Measurements from ENCODE around the gene PHAX. TPM values are rescaled to one million over a fixed set of nuclear protein-coding genes. Genes with fewer than 3 reads are reported as not detected.
"Not testable (repeated sequence)": the region's sequence is repeated elsewhere in the genome, so short reads cannot be mapped to it uniquely, and the experiment has no call there.

The PHAX gene
- total RNA-seq, 1 donor from 2014 or later, result 47.4 TPM

DNA sequence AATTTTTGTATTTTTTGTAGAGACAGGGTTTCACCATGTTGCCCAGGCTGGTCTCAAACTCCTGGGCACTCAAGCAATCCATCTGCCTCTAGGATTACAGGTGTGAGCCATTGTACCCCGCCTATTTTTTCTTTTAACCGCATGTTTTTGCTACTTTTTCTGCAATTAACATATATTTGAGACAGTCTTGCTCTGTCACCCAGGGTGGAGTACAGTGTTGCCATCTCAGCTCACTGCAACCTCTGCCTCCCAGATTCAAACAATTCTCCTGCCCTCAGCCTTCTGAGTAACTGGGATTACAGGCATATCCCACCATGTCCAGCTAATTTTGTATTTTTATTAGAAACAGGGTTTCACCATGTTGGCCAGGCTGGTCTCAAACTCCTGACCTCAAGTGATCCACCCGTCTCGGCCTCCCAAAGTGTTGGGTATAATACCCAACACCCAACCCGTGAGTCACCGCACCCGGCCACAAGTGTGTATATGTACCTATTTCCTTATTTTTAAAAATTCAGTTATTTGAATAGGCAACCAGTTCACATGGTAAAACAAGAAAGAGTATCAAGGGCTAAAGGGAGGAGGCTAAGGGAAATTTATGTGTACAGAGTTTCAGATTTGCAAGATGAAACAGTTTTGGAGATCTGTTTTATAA is 13.3 kb downstream of the PHAX start:
- Histone ChIP-seq H3K36me3 (ENCODE audit: control insufficient read depth, insufficient read depth, low read length) (peaks cover 1% of the 10 kb centered on the region), H3K4me3 (ENCODE audit: low read depth, low read length) (no peak overlapping the region), H3K27me3 (ENCODE audit: control insufficient read depth, insufficient read depth, low read length) (no peaks in the 10 kb centered on the region)
- no peak for DNase-seq (ENCODE audit: low read depth)
- TF ChIP-seq, protein P1, sequence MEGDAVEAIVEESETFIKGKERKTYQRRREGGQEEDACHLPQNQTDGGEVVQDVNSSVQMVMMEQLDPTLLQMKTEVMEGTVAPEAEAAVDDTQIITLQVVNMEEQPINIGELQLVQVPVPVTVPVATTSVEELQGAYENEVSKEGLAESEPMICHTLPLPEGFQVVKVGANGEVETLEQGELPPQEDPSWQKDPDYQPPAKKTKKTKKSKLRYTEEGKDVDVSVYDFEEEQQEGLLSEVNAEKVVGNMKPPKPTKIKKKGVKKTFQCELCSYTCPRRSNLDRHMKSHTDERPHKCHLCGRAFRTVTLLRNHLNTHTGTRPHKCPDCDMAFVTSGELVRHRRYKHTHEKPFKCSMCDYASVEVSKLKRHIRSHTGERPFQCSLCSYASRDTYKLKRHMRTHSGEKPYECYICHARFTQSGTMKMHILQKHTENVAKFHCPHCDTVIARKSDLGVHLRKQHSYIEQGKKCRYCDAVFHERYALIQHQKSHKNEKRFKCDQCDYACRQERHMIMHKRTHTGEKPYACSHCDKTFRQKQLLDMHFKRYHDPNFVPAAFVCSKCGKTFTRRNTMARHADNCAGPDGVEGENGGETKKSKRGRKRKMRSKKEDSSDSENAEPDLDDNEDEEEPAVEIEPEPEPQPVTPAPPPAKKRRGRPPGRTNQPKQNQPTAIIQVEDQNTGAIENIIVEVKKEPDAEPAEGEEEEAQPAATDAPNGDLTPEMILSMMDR (IDR thresholded peaks at IDR 0.05; ENCODE audit: insufficient read depth, low read length, poor library complexity, severe bottlenecking), result no peak

DNA sequence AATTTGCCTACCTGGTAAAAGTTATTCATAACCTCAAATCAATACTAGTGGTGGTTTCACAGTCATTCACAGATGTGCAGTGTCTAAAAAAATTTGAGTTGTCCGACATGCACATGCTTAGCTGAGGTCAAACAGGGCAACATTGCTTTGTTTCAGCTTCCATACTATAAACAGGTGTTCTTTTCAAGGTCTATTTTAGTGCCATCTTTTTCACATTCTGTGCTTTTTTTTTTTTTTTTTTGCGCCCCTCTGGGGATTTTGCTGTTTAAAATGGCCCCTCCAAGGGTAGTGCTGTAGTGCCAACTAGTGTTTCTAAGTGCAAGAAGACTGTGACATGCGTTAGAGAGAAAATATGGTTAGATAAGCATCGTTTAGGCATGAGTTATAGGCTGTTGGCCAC is 14.5 kb downstream of the PHAX start:
- peaks cover 1% of the 10 kb centered on the region for H3K36me3 ChIP-seq (ENCODE audit: control insufficient read depth, insufficient read depth, low read length)
- DNase-seq (ENCODE audit: low read depth), result no peak
- TF ChIP-seq, protein P1 (IDR thresholded peaks at IDR 0.05; ENCODE audit: insufficient read depth, low read length, poor library complexity, severe bottlenecking), result no peak
- no peaks in the 10 kb centered on the region for H3K27me3 ChIP-seq (ENCODE audit: control insufficient read depth, insufficient read depth, low read length)
- H3K4me3 ChIP-seq (ENCODE audit: low read depth, low read length), result no peak overlapping the region

DNA sequence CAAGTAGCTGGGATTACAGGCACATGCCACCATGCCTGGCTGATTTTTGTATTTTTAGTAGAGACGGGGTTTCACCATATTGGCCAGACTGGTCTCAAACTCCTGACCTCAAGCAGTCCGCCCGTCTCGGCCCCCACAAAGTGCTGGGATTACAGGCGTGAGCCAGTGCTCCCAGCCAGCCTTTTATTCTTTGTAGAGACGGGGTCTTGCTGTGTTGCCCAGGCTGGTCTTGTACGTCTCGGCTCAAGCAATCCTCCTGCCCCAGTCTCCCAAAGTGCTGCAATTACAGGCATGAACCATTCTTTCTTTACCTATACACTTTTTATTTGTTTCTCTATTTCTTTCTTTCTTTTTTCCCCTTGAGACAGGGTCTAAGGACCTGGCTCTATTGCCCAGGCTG is 16.9 kb downstream of the PHAX start:
- DNase-seq (ENCODE audit: low read depth); H3K4me3 ChIP-seq (ENCODE audit: low read depth, low read length); H3K27me3 ChIP-seq (ENCODE audit: control insufficient read depth, insufficient read depth, low read length); H3K36me3 ChIP-seq (ENCODE audit: control insufficient read depth, insufficient read depth, low read length): not testable (repeated sequence)

DNA sequence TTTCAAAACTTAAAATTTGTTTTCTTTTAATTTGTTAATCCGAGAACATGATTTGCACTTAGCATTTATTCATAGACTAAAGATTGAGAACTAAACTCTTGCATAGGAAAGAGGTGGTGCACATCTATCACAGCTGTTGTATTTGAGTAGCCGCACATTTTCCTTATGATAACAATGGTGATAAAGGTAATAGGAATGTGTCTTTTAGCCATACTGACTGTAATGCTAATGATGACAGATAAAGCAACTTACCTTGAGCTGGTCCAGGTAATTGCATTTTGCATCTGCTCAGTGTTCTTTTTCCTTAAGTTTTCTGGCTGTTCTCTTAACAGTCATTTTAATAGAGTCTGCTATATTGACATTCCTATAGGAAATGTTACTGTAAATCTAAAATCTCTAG is 19.0 kb downstream of the PHAX start:
- TF ChIP-seq, protein P1 (IDR thresholded peaks at IDR 0.05; ENCODE audit: insufficient read depth, low read length, poor library complexity, severe bottlenecking), result no peak
- no peak for DNase-seq (ENCODE audit: low read depth)

DNA sequence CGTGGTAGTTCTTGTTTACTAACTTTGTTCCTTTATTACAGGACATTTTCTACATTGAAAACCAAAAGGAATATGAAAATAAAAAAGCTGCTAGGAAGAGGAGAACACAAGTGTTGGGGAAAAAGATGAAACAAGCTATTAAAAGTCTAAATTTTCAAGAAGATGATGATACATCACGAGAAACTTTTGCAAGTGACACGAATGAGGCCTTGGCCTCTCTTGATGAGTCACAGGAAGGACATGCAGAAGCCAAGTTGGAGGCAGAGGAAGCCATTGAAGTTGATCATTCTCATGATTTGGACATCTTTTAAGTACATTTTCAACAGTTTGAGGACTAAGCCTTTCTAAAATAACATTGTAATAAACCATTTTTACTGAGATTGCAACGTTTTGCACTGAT is 23.8 kb downstream of the PHAX start:
- Histone ChIP-seq H3K27me3 (ENCODE audit: control insufficient read depth, insufficient read depth, low read length) (no peaks in the 10 kb centered on the region), H3K36me3 (ENCODE audit: control insufficient read depth, insufficient read depth, low read length) (peaks cover 1% of the 10 kb centered on the region), H3K4me3 (ENCODE audit: low read depth, low read length) (no peak overlapping the region)
- peak; percentile 67 for DNase-seq (ENCODE audit: low read depth)
- TF ChIP-seq, protein P1 (IDR thresholded peaks at IDR 0.05; ENCODE audit: insufficient read depth, low read length, poor library complexity, severe bottlenecking), result no peak

More for the DNA sequence above, 19.0 kb downstream of the PHAX start:
- Histone ChIP-seq H3K27me3 (ENCODE audit: control insufficient read depth, insufficient read depth, low read length) (no peaks in the 10 kb centered on the region), H3K36me3 (ENCODE audit: control insufficient read depth, insufficient read depth, low read length) (peaks cover 3% of the 10 kb centered on the region), H3K4me3 (ENCODE audit: low read depth, low read length) (no peak overlapping the region)

DNA sequence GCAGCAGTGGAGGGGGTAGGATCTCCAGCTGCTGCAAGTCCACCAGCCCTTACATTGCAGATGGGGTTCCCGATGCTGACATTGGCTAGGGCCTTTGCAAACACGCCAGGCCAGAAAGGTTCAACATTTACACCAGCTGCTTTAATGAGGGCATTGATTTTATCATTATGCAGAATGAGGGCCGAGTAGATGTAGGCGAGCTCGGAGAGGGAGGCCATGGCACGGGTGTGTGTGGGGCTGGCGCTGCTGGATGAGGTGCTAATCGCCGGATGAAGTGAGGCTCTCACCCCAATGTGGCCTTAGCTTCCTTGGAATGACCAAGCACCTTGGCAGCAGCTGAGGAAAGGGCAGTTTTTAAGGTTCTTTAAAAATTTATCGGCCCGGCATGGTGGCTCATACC is 27.4 kb downstream of the PHAX start:
- no peak overlapping the region for H3K4me3 ChIP-seq (ENCODE audit: low read depth, low read length)
- H3K27me3 ChIP-seq (ENCODE audit: control insufficient read depth, insufficient read depth, low read length), result no peaks in the 10 kb centered on the region
- no peak for DNase-seq (ENCODE audit: low read depth)
- peaks cover 1% of the 10 kb centered on the region for H3K36me3 ChIP-seq (ENCODE audit: control insufficient read depth, insufficient read depth, low read length)
- TF ChIP-seq, protein P1 (IDR thresholded peaks at IDR 0.05; ENCODE audit: insufficient read depth, low read length, poor library complexity, severe bottlenecking), result no peak
